IPS DF 19.7 (cell line): Measurements from ENCODE around the gene MRTFB.
"Not testable (repeated sequence)": the region's sequence is repeated elsewhere in the genome, so short reads cannot be mapped to it uniquely, and the experiment has no call there.

Experiments used
- DNase-seq: peaks from one replicate; pipeline ENCODE4 v3.0.0-alpha.2; 2013; ENCODE audit warnings: low read depth, low spot score

Gene MRTFB

GRCh38 chr16:14104066-14104465 is 32.9 kb downstream of the MRTFB start:
- DNase-seq, result no peak

- no peak for DNase-seq
Observed at GRCh38 chr16:14105760-14106375, 34.7 kb downstream of the MRTFB start.

- no peak for DNase-seq
Observed at GRCh38 chr16:14106457-14106856, 35.3 kb downstream of the MRTFB start.

- DNase-seq, result no peak
Observed at GRCh38 chr16:14106961-14107360, 35.8 kb downstream of the MRTFB start.

- DNase-seq, result no peak
Observed at GRCh38 chr16:14109077-14109775, 38.1 kb downstream of the MRTFB start.

GRCh38 chr16:14109782-14110727 is 38.9 kb downstream of the MRTFB start:
- DNase-seq, result no peak

GRCh38 chr16:14110728-14111251 is 39.7 kb downstream of the MRTFB start:
- no peak for DNase-seq

- no peak for DNase-seq
Observed at GRCh38 chr16:14111713-14112538, 40.8 kb downstream of the MRTFB start.

GRCh38 chr16:14112539-14112856 is 41.4 kb downstream of the MRTFB start:
- DNase-seq, result no peak

GRCh38 chr16:14113344-14113743 is 42.2 kb downstream of the MRTFB start:
- DNase-seq, result no peak

- no peak for DNase-seq
Observed at GRCh38 chr16:14117051-14117450, 45.9 kb downstream of the MRTFB start.

- DNase-seq, result no peak
Observed at GRCh38 chr16:14119799-14120198, 48.7 kb downstream of the MRTFB start.

GRCh38 chr16:14120335-14120734 is 49.2 kb downstream of the MRTFB start:
- no peak for DNase-seq

GRCh38 chr16:14121142-14121541 is 50.0 kb downstream of the MRTFB start:
- DNase-seq, result no peak

- DNase-seq, result no peak
Observed at GRCh38 chr16:14121872-14122271, 50.8 kb downstream of the MRTFB start.

- DNase-seq, result not testable (repeated sequence)
Observed at GRCh38 chr16:14122430-14122829, 51.3 kb downstream of the MRTFB start.

- DNase-seq, result no peak
Observed at GRCh38 chr16:14125000-14125681, 54.0 kb downstream of the MRTFB start.

- DNase-seq, result no peak
Observed at GRCh38 chr16:14125708-14126107, 54.6 kb downstream of the MRTFB start.

- DNase-seq, result no peak
Observed at GRCh38 chr16:14128097-14128496, 57.0 kb downstream of the MRTFB start.

GRCh38 chr16:14129502-14129901 is 58.4 kb downstream of the MRTFB start:
- no peak for DNase-seq
